Measurements from ENCODE around the gene KCNIP4. TPM values are rescaled to one million over a fixed set of nuclear protein-coding genes. Genes with fewer than 3 reads are reported as not detected.
A peak's percentile ranks its signal among the peaks of the same experiment; 100 is the strongest.

The KCNIP4 gene
- total RNA-seq, 1 experiment from 2014 or later: 0.91 TPM

GRCh38 chr4:20844311-20844710, 1104.3 kb downstream of the KCNIP4 start:
- BruUV-seq (replicated peaks): no TSS peak
- Mint-ChIP-seq H3K4me1 (ENCODE audit: insufficient read depth, unreplicated experiment) (peaks cover 24% of the 10 kb centered on the region), H3K9me3 (ENCODE audit: unreplicated experiment) (peaks cover 12% of the 10 kb centered on the region), H3K4me3 (ENCODE audit: unreplicated experiment) (no peak overlapping the region), H3K36me3 (ENCODE audit: insufficient read depth, unreplicated experiment) (no peaks in the 10 kb centered on the region), H3K27ac (ENCODE audit: low read depth, unreplicated experiment) (no peak overlapping the region), H3K27me3 (ENCODE audit: insufficient read depth, unreplicated experiment) (no peaks in the 10 kb centered on the region)
- POLR2A ChIA-PET: no interaction called here
- intact Hi-C loops (cut with micrococcal nuclease): no loop called here
- TF ChIP-seq, protein P1, sequence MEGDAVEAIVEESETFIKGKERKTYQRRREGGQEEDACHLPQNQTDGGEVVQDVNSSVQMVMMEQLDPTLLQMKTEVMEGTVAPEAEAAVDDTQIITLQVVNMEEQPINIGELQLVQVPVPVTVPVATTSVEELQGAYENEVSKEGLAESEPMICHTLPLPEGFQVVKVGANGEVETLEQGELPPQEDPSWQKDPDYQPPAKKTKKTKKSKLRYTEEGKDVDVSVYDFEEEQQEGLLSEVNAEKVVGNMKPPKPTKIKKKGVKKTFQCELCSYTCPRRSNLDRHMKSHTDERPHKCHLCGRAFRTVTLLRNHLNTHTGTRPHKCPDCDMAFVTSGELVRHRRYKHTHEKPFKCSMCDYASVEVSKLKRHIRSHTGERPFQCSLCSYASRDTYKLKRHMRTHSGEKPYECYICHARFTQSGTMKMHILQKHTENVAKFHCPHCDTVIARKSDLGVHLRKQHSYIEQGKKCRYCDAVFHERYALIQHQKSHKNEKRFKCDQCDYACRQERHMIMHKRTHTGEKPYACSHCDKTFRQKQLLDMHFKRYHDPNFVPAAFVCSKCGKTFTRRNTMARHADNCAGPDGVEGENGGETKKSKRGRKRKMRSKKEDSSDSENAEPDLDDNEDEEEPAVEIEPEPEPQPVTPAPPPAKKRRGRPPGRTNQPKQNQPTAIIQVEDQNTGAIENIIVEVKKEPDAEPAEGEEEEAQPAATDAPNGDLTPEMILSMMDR (IDR thresholded peaks at IDR 0.05; ENCODE audit: unreplicated experiment): no peak
- DNase-seq (ENCODE audit: unreplicated experiment): peak; percentile 6
- CTCF ChIA-PET: interaction anchor here (0.8 kb wide), 1 partner anchor 1275 kb away, joined by 3 read pairs; no protein-coding TSS in a partner anchor

DNA sequence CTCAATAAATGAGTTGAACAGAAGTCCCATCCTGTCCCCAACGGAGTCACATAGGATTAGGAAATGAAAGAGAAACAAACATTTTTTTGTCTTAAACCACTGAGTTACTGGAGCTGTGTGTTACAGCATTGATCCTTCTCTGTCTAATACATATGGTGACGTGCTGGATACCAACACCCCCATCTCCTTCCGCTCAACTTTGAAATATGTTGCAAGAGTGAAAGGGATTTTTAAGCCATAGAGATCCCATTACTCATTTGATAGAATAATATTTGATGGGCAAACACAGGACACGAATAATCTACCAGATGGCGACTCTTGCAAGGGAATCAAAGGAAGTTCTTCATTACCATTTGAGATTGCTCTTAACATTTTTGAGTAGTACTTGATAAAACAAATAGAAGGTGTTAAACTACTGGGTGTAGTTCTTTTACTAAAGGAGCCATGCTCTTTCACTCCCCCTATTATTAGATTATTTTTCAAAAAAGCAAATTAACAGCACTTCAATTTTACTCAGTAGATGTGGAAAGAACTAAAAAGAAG, 1107.9 kb downstream of the KCNIP4 start:
- intact Hi-C loops (cut with micrococcal nuclease): no loop called here
- ChIA-PET POLR2A (interaction anchor here (1.1 kb wide), 2 partner anchors 11 to 18 kb away, joined by 3 read pairs; no protein-coding TSS in a partner anchor), CTCF (no interaction called here)
- no TSS peak for BruUV-seq (replicated peaks)
- Mint-ChIP-seq H3K36me3 (ENCODE audit: insufficient read depth, unreplicated experiment) (peaks cover 5% of the 10 kb centered on the region), H3K4me3 (ENCODE audit: unreplicated experiment) (no peak overlapping the region), H3K9me3 (ENCODE audit: unreplicated experiment) (peaks cover 19% of the 10 kb centered on the region), H3K27me3 (ENCODE audit: insufficient read depth, unreplicated experiment) (no peaks in the 10 kb centered on the region), H3K27ac (ENCODE audit: low read depth, unreplicated experiment) (no peak overlapping the region), H3K4me1 (ENCODE audit: insufficient read depth, unreplicated experiment) (peaks cover 24% of the 10 kb centered on the region)
- TF ChIP-seq, protein P1 (IDR thresholded peaks at IDR 0.05; ENCODE audit: unreplicated experiment): no peak
- no peak for DNase-seq (ENCODE audit: unreplicated experiment)

- Mint-ChIP-seq H3K27ac (ENCODE audit: low read depth, unreplicated experiment) (peak overlapping the region; percentile 21), H3K9me3 (ENCODE audit: unreplicated experiment) (peaks cover 19% of the 10 kb centered on the region), H3K4me1 (ENCODE audit: insufficient read depth, unreplicated experiment) (peaks cover 24% of the 10 kb centered on the region), H3K4me3 (ENCODE audit: unreplicated experiment) (no peak overlapping the region), H3K36me3 (ENCODE audit: insufficient read depth, unreplicated experiment) (peaks cover 6% of the 10 kb centered on the region), H3K27me3 (ENCODE audit: insufficient read depth, unreplicated experiment) (no peaks in the 10 kb centered on the region)
- peak; percentile 53 for DNase-seq (ENCODE audit: unreplicated experiment)
- ChIA-PET CTCF (no interaction called here), POLR2A (interaction anchor here (1.1 kb wide), 2 partner anchors 10 to 19 kb away, joined by 3 read pairs; no protein-coding TSS in a partner anchor)
- TF ChIP-seq, protein P1 (IDR thresholded peaks at IDR 0.05; ENCODE audit: unreplicated experiment): no peak
- no TSS peak for BruUV-seq (replicated peaks)
- intact Hi-C loops (cut with micrococcal nuclease): no loop called here
Observed at GRCh38 chr4:20839957-20840356, 1108.6 kb downstream of the KCNIP4 start.

DNA sequence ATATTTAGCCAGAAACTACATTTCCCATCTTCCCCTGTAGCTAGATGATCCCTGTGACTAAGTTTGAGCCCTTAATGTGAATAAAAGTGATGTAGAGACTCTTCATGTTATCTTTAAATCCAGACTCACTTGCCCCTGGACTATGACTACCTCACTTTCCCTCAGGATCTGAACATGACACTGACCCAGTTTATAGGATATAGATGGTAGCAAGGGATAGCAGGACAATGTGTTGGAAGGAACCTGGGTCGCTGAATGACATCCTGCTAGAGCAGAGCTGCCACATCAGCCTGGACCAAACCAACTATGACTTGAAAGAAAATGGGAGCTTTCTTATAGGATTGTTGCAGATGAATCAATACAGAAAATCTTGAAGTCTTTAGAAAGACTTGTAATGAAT, 1110.1 kb downstream of the KCNIP4 start:
- POLR2A ChIA-PET: interaction anchor here (0.8 kb wide), 1 partner anchor 13 kb away, joined by 3 read pairs; no protein-coding TSS in a partner anchor
- Mint-ChIP-seq H3K9me3 (ENCODE audit: unreplicated experiment) (peaks cover 19% of the 10 kb centered on the region), H3K4me3 (ENCODE audit: unreplicated experiment) (no peak overlapping the region), H3K27me3 (ENCODE audit: insufficient read depth, unreplicated experiment) (no peaks in the 10 kb centered on the region), H3K36me3 (ENCODE audit: insufficient read depth, unreplicated experiment) (peaks cover 6% of the 10 kb centered on the region), H3K4me1 (ENCODE audit: insufficient read depth, unreplicated experiment) (peaks cover 24% of the 10 kb centered on the region), H3K27ac (ENCODE audit: low read depth, unreplicated experiment) (no peak overlapping the region)
- no peak for DNase-seq (ENCODE audit: unreplicated experiment)
- TF ChIP-seq, protein P1 (IDR thresholded peaks at IDR 0.05; ENCODE audit: unreplicated experiment): no peak
- intact Hi-C loops (cut with micrococcal nuclease): no loop called here
- CTCF ChIA-PET: no interaction called here
- no TSS peak for BruUV-seq (replicated peaks)
